Kidney (tissue), 14 donors: Measurements from ENCODE around the gene ODF2L. TPM values are rescaled to one million over a fixed set of nuclear protein-coding genes. Genes with fewer than 3 reads are reported as not detected.

Experiments
- DNase-seq, 5 donors: peaks; one replicate each; pipeline ENCODE4 v3.0.0-alpha.2; 2013 to 2020
- FAIRE-seq: peaks from 2 replicates; lab custom pipeline; 2012; peaks lifted over from hg19 to GRCh38; lab: Jason Lieb, UNC
- H3K27ac ChIP-seq, 2 donors: one replicate each; pipeline ENCODE4 v1.7.0; 2013; ENCODE audit warnings: low read depth in 2 of 2, low read length in 2 of 2, inconsistent platforms in 1 of 2
- H3K27me3 ChIP-seq: one replicate; pipeline ENCODE4 v1.7.1; 2013; ENCODE audit warnings: low read length, inconsistent platforms; ENCODE audit not compliant: control insufficient read depth, insufficient read depth
- H3K36me3 ChIP-seq, 3 donors: one replicate each; pipeline versions ENCODE4 v1.7.0 to v1.7.1; 2013; ENCODE audit warnings: low read length in 3 of 3, control low read depth in 1 of 3, inconsistent platforms in 1 of 3; ENCODE audit not compliant: insufficient read depth in 3 of 3, control insufficient read depth in 2 of 3
- H3K4me1 ChIP-seq, 3 donors: one replicate each; pipeline versions ENCODE4 v1.7.0 to v1.7.1; 2013; ENCODE audit warnings: low read length in 3 of 3, inconsistent platforms in 1 of 3, low read depth in 1 of 3; ENCODE audit not compliant: control insufficient read depth in 2 of 3, insufficient read depth in 2 of 3
- H3K4me3 ChIP-seq, 3 donors: one replicate each; pipeline versions ENCODE4 v1.7.0 to v1.8.1; 2013; ENCODE audit warnings: low read length in 3 of 3, control low read depth in 1 of 3, inconsistent platforms in 1 of 3
- H3K9ac ChIP-seq, 3 donors: one replicate each; pipeline versions ENCODE4 v1.7.0 to v1.7.1; 2013; ENCODE audit warnings: low read length in 3 of 3, control low read depth in 1 of 3, inconsistent platforms in 1 of 3
- H3K9me3 ChIP-seq, 3 donors: one replicate each; pipeline versions ENCODE4 v1.7.0 to v1.7.1; 2013; ENCODE audit warnings: low read length in 3 of 3, control low read depth in 1 of 3, inconsistent platforms in 1 of 3; ENCODE audit not compliant: control insufficient read depth in 2 of 3, insufficient read depth in 1 of 3
- CTCF ChIP-seq: IDR thresholded peaks from 3 replicates; pipeline ENCODE4 v1.5.1; 2012; ENCODE audit warnings: mild to moderate bottlenecking, moderate library complexity, borderline replicate concordance; ENCODE audit not compliant: insufficient read depth; ENCODE audit errors: extremely low read depth
- intact Hi-C: fragments of 100-400 bp; cut with DNase I; formaldehyde crosslinking; loops from one replicate; pipeline ENCODE4 v1.11.1; 2022
- polyA plus RNA-seq: library from polyadenylated mRNA; stranded (reverse); fragments of 350-450 nt; fragmentation: Illumina TruSeq; extraction: RNeasy Lipid Tissue Mini Kit (QIAGEN cat#74804); gene quantifications from one replicate; pipeline ENCODE4 v1.2.3, GENCODE V29; 2014; ENCODE audit warnings: low read depth, low replicate concordance; ENCODE audit not compliant: insufficient read depth
- total RNA-seq: library from RNA; stranded (reverse); fragmentation: NEBNext Ultra II Directional; extraction: Animal tissue kit (Norgen Biotek cat#: 25700); gene quantifications from one replicate; pipeline ENCODE4 v1.2.1, GENCODE V29; 2021
- donor health status: control.
- donor health status: control.
- donor health status: control.
- donor health status: control.
- donor health status: control.
- donor health status: DM: yes; HTN: yes; CAD: no.
- donor health status: Normal renal cell carcinoma (clear cell type).

The ODF2L gene
- total and polyA plus RNA-seq, 2 donors from 2014 or later: 19.2 to 57.3 TPM

- TF ChIP-seq CTCF: peak; percentile 73
- no peaks in the 10 kb centered on the region for H3K4me1 ChIP-seq
- no peak overlapping the region for H3K27ac ChIP-seq
- no peaks in the 10 kb centered on the region for H3K9me3 ChIP-seq
- FAIRE-seq (peak; percentile 98), DNase-seq (peak in 2 of 5 donors; percentile 71 to 87)
- no peaks in the 10 kb centered on the region for H3K36me3 ChIP-seq
- no peak overlapping the region for H3K9ac ChIP-seq
- no peak overlapping the region for H3K4me3 ChIP-seq
- intact Hi-C loops: no loop called here
- no peaks in the 10 kb centered on the region for H3K27me3 ChIP-seq
These were observed 15.8 kb downstream of the ODF2L start for GRCh38 chr1:86380257-86380861.

GRCh38 chr1:86378813-86379212, 17.3 kb downstream of the ODF2L start:
- intact Hi-C loops: no loop called here
- TF ChIP-seq CTCF: no peak
- Histone ChIP-seq H3K27ac (no peak overlapping the region), H3K27me3 (no peaks in the 10 kb centered on the region), H3K9me3 (no peaks in the 10 kb centered on the region), H3K4me1 (no peaks in the 10 kb centered on the region), H3K36me3 (no peaks in the 10 kb centered on the region), H3K9ac (no peak overlapping the region), H3K4me3 (no peak overlapping the region)
- DNase-seq (no peak), FAIRE-seq (no peak)

GRCh38 chr1:86377341-86377740, 18.8 kb downstream of the ODF2L start:
- Histone ChIP-seq H3K36me3 (peaks cover 0 to 2% (median 0%) of the 10 kb centered on the region in 3 donors), H3K27me3 (no peaks in the 10 kb centered on the region), H3K9me3 (no peaks in the 10 kb centered on the region), H3K4me3 (no peak overlapping the region), H3K4me1 (no peaks in the 10 kb centered on the region), H3K9ac (no peak overlapping the region), H3K27ac (no peak overlapping the region)
- no peak for TF ChIP-seq CTCF
- no peak for FAIRE-seq
- intact Hi-C loops: no loop called here
- no peak for DNase-seq

- Histone ChIP-seq H3K9ac (no peak overlapping the region), H3K9me3 (no peaks in the 10 kb centered on the region), H3K27me3 (no peaks in the 10 kb centered on the region), H3K4me3 (no peak overlapping the region), H3K36me3 (peaks cover 0 to 2% (median 0%) of the 10 kb centered on the region in 3 donors), H3K27ac (no peak overlapping the region), H3K4me1 (no peaks in the 10 kb centered on the region)
- intact Hi-C loops: no loop called here
- TF ChIP-seq CTCF: no peak
- FAIRE-seq (no peak), DNase-seq (no peak)
These were observed 20.4 kb downstream of the ODF2L start for GRCh38 chr1:86375688-86376087.
